EL (cell line): ENCODE results near the gene CAPN10.
"Not testable (repeated sequence)": the region's sequence is repeated elsewhere in the genome, so short reads cannot be mapped to it uniquely, and the experiment has no call there.

Experiments
- DNase-seq: peaks from one replicate; pipeline ENCODE4 v3.0.0-alpha.2; 2016

The CAPN10 gene

DNA sequence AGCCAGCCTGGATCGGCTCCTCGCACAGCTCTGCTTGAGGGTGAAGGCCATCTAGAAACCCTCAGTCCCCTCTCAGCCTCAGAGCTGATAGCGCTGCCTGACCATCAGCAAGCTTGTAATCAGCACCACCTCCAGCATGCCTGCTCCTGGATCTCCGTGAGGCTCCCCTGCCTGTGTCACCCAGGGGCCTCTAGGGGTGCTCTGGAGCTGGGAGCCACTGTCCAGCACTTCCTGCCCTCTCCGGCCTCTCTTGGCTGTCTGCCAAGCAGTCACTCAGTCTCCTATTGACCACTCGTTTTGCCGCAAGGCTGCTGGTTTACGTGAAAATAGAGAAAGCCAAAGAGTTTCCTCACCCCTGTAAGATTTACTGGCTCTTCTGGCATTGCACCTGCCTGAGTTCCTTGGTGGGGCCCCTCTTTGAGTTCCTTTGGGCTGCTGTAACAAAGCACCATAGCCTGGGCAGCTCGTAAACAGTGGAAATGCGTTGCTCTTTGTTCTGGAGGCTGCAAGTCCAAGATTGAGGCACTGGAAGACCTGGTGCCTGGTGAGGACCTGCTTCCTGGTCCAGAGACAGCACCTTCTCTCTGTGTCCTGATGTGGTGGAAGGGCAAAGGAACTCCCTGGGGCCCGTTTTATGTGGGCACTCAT, 17.9 kb downstream of the CAPN10 start:
- peak; percentile 63 for DNase-seq

- DNase-seq: no peak
Measured at GRCh38 chr2:240604939-240605716, 18.6 kb downstream of the CAPN10 start.

GRCh38 chr2:240605867-240606743, 19.6 kb downstream of the CAPN10 start:
- no peak for DNase-seq

GRCh38 chr2:240611601-240612210, 25.2 kb downstream of the CAPN10 start:
- no peak for DNase-seq

GRCh38 chr2:240613781-240614180, 27.2 kb downstream of the CAPN10 start:
- DNase-seq: no peak

GRCh38 chr2:240614391-240614790, 27.9 kb downstream of the CAPN10 start:
- DNase-seq: no peak

DNA sequence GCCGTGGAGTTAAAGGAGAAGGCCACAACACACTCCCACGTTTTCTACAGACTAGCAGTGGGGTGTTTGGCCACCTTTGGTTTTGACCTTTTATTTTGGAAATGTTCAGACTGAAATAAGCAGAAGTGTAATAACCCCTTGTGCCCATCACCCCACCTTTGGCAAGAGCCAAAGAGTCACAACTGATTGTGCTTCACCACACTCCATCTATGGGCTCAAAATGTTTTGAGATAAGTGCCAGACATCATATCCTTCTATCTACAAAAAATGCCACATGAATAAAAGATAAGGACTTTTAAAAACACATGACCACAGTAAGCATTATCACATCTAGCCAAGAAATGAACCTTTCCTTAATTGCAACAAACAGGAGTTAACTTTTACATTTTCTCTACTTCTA, 28.9 kb downstream of the CAPN10 start:
- DNase-seq: no peak

DNA sequence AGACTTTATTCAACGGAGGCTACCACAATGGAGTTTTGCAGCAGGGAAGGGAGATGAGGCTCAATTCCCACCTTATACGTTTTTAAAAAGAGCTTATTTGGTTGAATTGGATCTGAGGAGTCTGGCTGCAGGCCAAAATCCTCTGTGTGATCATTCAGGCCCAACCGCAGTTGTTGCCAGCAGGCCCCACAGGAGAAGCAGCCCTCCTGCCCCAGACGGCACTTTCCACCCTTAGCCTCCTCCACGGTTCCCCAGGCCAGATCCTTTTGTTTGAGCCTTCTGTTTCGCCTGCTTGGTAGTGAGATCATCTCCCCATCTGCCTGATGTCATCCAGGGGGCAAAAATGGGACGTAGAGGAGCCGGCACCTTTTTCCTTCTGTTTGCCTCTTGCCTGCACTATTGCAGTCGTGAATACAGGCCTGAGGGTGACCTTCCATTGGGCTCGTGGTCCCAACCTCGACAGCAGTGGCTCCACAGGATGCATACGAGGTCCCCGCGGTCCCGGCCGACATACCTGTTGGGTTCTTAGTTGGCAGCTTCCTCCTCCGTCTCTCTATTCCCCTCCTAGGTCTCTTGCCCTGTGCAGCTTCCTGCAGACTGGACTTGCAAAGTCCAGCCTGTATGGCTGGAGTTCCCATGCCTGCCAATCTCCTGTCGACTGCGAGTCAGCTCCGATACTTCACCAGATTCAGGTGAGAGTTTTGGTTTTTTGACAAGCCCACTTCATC, 29.4 kb downstream of the CAPN10 start:
- DNase-seq: no peak

DNA sequence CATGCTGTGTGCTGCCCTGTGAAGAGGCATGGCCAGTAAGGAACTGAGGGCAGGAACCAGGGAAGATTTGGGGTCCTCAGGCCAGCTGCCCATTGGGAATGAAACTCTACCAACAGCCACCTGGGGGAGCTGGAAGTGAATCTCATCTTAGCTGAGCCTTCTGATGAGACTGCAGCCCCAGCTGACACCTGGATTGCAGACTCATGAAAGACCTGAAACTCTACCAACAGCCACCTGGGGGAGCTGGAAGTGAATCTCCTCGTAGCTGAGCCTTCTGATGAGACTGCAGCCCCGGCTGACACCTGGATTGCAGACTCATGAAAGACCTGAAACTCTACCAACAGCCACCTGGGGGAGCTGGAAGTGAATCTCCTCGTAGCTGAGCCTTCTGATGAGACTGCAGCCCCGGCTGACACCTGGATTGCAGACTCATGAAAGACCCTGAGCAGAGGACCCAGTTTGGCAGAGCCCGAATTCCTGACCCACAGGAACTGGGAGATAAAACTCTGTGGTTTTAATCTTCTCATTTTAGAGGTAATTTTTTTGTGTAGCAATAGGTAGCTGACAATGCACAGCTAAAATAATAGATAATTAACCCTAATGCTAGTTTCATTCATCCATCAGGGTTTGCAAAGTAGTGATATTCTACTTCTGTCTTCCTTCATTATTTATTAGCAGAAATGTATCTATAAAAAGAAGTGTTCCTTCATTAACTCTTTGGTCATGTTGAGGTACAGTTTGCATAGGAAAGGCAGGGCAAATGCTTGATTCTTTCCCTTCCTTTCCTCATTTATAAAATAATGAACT, 30.5 kb downstream of the CAPN10 start:
- not testable (repeated sequence) for DNase-seq

DNA sequence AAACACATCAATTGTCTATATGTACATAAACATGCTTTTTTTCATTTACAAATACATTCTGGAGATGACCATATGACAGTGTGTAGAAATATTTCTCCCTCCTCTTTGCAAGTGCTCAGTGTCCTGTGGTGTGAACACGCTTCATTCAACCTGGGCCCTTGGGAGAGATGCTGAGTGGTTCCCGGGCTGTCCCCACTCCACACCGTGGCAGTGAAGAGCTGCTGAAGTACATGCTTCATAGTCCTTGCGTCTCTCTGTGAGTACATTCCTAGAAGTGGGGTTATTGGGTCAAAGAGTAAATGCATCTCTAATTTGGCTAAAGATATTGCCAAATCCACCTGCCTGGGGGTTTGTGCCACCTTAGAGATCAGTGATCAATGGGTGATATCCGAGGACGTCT, 32.2 kb downstream of the CAPN10 start:
- DNase-seq: no peak

DNA sequence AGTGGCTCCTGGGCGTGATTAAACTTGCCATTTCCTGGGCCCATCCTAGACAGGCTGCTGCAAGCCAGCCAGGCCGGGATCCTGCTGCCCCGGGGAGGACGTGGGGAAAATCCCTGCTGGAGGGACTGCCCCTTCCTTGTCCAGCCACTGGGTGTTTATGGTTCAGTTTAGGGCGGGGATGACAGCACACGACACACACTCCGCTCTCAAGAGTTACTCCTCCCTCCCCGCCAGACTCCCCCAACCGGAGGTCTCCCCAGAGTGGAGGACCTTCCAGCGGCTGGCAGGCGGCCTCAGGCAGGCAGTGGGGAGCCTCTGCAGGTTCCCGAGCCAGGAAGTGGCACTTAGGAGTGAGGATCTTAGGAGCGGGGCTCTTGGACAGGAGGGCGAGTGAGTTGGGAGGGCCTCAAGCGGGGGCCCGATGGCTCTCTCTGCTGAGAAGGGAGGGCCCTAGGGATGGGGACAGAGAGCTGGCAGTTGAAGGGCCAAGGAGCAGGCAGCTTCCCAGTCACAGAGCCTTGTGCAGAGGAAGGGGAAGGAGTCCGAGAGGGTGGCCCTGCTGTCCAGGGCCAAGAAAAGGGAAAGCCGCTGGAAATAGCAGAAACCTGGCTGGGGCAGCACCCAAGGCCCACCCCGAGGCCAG, 33.1 kb downstream of the CAPN10 start:
- no peak for DNase-seq

DNA sequence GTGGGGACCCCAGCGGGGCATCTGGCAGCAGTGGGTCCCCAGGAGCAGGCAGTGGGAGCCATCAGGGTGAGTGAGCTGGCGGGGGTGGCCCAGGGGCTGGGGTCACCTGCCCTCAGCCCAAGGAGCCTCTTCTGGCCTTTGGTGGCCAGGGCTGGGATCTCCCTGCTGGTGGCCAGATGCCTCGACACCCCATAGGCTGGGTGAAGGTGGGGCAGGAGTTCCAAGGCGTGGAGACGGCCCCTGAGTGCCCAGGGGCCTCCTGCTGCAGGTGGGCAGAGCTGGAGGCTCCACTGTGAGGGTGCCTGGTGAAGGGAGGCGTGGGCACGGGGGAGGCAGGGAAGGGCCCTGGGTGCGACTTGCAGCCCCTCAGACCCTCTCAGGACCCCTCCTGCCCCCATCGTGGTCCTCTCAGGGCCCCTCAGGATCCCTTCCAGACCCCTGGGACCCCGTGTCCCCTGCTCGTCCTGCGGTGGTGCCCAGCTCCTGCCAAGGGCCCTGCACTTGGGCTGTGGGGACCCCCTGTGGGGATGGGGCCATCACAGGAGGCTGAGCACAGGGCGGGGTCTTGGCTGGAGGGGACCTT, 33.7 kb downstream of the CAPN10 start:
- DNase-seq: no peak

- no peak for DNase-seq
Measured at GRCh38 chr2:240620859-240621258, 34.3 kb downstream of the CAPN10 start.

- DNase-seq: no peak
Measured at GRCh38 chr2:240622060-240622411, 35.5 kb downstream of the CAPN10 start.

DNA sequence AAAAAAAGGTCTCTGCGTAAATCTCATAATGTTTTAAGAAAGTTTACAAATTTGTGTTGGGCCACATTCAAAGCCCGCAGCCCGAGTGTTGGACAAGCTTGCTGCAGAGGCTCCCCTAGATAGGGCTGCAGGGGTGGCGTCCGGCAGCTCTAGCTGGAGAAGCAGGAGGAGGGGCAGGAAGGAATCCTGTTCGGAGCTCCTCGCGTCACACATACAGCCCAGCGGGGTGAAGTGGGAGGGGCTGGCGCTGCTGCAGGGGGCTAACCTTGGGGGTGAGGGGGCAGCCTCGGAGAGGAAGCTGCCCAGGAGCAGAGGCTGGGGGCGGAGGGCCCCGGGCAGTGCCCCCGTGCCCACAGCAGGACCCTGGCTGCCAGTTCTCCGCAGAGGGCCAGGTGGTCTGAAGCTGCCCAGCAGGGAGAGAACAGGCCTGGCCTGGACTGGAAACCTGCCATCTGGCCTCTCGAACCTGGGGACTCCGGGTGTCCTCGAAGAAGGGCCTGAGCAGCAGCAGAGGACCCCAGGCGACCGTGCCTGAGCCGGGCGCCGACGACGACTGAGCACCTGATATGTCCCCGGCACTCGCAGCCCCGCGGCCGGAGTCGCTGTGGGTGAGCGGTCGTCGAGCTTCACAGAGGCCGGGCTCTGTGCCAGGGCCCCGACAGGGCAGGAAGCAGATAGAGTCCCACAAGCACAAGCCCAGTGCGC, 36.1 kb downstream of the CAPN10 start:
- DNase-seq: no peak

DNA sequence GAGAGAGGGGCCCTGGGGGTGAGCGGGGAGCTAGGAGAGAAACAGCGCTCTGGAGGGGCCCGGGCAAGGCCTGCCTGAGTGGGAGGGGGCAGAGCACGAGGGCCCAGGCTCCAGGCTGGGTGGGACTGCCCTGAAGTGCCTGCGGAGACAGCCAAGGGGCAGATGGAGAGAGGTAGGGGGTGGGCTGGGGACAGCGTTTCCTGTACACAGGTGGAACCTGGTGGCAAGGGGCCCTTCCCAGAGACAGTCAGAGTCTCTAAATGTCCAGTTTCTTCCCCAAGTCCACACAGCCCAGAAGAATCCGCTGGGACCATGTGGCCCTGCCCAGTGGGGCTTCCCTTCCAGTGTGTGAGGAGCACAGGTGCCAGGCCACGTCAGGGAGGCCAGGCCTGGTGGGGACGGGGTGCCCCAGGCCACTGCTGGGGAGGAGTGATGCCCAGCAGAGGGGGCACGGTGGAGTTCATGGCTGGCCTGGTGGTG, 37.0 kb downstream of the CAPN10 start:
- DNase-seq: no peak

DNA sequence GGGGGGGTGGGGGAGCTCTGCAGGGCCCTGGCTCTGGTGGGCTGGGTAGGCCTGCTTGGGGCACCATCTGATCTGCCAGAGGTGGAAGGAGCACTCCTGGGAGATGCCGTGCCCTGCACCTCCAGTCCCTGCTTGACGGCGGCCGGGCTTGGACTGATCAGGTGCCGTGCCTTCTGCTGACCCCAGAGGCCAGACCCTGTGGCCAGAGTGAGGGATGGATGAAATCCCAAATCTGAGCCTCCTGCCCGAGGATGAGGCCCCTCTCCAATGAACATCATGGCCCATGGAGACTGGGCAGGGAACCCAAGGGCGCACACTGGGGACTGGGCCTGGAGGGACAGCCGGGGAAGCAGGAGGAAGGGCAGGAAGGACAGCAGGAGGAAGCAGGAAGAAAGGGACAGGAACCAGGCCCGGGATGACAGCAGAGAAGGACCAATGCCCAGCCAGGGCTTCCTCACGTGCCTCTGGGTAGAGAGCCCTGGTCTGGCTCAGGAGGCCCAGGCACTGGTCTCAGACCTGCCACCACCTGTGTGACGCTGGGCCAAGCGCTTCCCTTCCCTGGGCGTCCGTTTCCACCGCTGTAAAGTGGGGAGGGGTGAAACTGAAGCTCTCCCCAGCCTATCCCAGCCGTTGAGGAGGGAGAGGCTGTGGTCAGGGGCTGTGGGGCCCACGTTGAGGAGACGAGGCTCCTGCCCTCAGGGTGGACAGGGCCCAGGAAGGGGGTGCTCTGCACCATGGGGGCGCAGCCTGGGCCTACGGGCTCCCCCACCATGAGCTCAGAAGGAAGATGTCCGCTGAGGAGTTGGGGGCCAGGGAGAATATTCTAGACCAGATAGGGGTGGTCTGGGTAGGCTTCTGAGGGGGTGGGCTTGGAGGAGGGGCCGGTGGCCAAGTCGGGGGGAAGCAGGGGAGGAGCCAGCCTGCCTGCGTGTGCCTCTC, 37.7 kb downstream of the CAPN10 start:
- no peak for DNase-seq

DNA sequence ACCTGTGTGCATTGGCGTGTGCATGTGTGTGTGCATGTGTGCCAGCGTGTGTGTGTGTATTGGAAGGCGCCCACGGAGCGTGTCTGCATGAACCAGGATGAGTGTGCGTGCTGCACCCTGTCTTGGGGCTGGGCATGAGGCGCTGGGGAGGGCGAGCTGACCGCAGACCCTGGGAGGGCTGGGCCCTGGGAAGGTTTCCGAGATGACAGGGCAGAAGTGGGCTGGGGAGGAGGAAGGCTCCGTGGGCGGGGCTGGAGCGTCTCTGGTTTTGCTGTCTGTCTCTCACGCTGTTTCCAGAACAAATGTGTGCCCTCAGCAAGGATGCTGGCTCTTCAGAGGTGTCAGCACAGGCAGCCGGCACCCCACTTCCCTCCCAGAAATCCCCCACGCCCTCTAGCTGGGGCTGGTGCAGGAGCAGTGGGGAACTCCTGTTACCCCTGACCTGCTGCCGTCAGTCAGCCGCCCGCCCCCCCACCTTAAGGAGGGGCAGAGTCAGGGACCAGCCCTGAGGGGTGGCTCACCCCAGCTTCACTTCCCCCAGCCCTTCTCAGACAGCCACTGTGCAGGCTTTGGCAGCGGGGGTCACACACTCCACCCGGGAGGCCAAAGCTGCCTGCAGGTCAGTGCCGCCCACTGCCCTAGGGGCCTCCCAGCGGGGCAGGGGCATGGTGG, 38.6 kb downstream of the CAPN10 start, which contains the start of gene GPR35:
Gene GPR35 (plus strand): TSS at position 531 of the 672 bp plus-strand sequence. CDS start 4,473 bp downstream, outside the sequence.
- peak; percentile 85 for DNase-seq
